K562 (cell line): ENCODE data around the gene UBR3. TPM values are rescaled to one million over a fixed set of nuclear protein-coding genes. Genes with fewer than 3 reads are reported as not detected.
A peak's percentile ranks its signal among the peaks of the same experiment; 100 is the strongest.

Source experiments
- BCLAF1 ChIP-seq, 2 experiments: fragments of 450-650 bp in 1 of 2; IDR thresholded peaks; 2 replicates each; pipeline ENCODE4 v1.6.1; 2011 to 2017; ENCODE audit warnings: low read depth in 2 of 2, antibody characterized with exemption in 1 of 2, borderline replicate concordance in 1 of 2, low read length in 1 of 2, mild to moderate bottlenecking in 1 of 2, mixed read lengths in 1 of 2; ENCODE audit not compliant: control insufficient read depth in 1 of 2
- CBFB ChIP-seq: sonication (generic); formaldehyde crosslinking; IDR thresholded peaks from 2 replicates; pipeline ENCODE4 v1.4.0; 2020; ENCODE audit warnings: mild to moderate bottlenecking, missing genetic modification reagents
- E4F1 ChIP-seq: fragments of 250-450 bp; sonication (Bioruptor Pico); IDR thresholded peaks from 2 replicates; pipeline ENCODE4 v1.5.0; 2021; ENCODE audit warnings: mild to moderate bottlenecking, borderline replicate concordance
- FIP1L1 ChIP-seq: fragments of 200-400 bp; formaldehyde crosslinking; IDR thresholded peaks from 2 replicates; pipeline ENCODE4 v1.6.1; 2018; ENCODE audit warnings: mild to moderate bottlenecking, low read depth, low read length; ENCODE audit not compliant: poor library complexity, severe bottlenecking
- ILF3 ChIP-seq: fragments of 450-650 bp; IDR thresholded peaks from 2 replicates; pipeline ENCODE4 v1.6.1; 2018; ENCODE audit warnings: antibody characterized with exemption, mild to moderate bottlenecking, moderate library complexity, borderline replicate concordance
- MCM7 ChIP-seq, 2 experiments: fragments of 450-650 bp; IDR thresholded peaks; 2 replicates each; pipeline ENCODE4 v1.6.1; 2016 to 2018
- MTA1 ChIP-seq: fragments of 450-650 bp; IDR thresholded peaks from 2 replicates; pipeline ENCODE4 v1.6.1; 2017; ENCODE audit warnings: borderline replicate concordance
- MTA2 ChIP-seq: fragments of 450-650 bp; IDR thresholded peaks from 2 replicates; pipeline ENCODE4 v1.6.1; 2016; ENCODE audit warnings: low read depth
- NR2C1 ChIP-seq, 2 experiments: fragments of 450-650 bp; IDR thresholded peaks; 2 replicates each; pipeline ENCODE4 v1.6.1; 2017; ENCODE audit warnings: mild to moderate bottlenecking in 2 of 2, antibody characterized with exemption in 1 of 2, inconsistent platforms in 1 of 2, missing compliant biosample characterization in 1 of 2, missing genetic modification characterization in 1 of 2
- SAFB ChIP-seq: fragments of 200-400 bp; formaldehyde crosslinking; IDR thresholded peaks from 2 replicates; pipeline ENCODE4 v1.6.1; 2017; ENCODE audit warnings: low read depth, low read length, borderline replicate concordance
- SMAD3 ChIP-seq: fragments of 450-650 bp; formaldehyde crosslinking; conservative IDR thresholded peaks from 2 replicates; pipeline ENCODE4 v1.4.0; 2020; ENCODE audit warnings: mild to moderate bottlenecking
- TEAD4 ChIP-seq, 2 experiments: sonication (generic) in 1 of 2; formaldehyde crosslinking in 1 of 2; IDR thresholded peaks; 2 replicates each; pipeline versions ENCODE4 v1.6.1 to v1.8.0; 2012 to 2022; ENCODE audit warnings: borderline replicate concordance in 1 of 2, inconsistent platforms in 1 of 2, low read length in 1 of 2, mild to moderate bottlenecking in 1 of 2, missing genetic modification reagents in 1 of 2
- TSHZ1 ChIP-seq: fragments of 250-450 bp; sonication (Bioruptor Pico); IDR thresholded peaks from 2 replicates; pipeline ENCODE4 v1.4.0; 2020; ENCODE audit warnings: mild to moderate bottlenecking, moderate library complexity
- ZEB2 ChIP-seq: fragments of 450-650 bp; IDR thresholded peaks from 2 replicates; pipeline ENCODE4 v1.6.1; 2016
- ZNF282 ChIP-seq: sonication (generic); formaldehyde crosslinking; IDR thresholded peaks from 2 replicates; pipeline ENCODE4 v1.8.1; 2023; ENCODE audit warnings: missing genetic modification reagents
- ZNF41 ChIP-seq: fragments of 250-450 bp; sonication (Bioruptor Pico); conservative IDR thresholded peaks from 2 replicates; pipeline ENCODE4 v1.4.0; 2020; ENCODE audit warnings: mild to moderate bottlenecking
- ZNF561 ChIP-seq: fragments of 450-650 bp; formaldehyde crosslinking; conservative IDR thresholded peaks from 2 replicates; pipeline ENCODE4 v1.4.0; 2020; ENCODE audit warnings: mild to moderate bottlenecking, moderate library complexity
- ZNF695 ChIP-seq: fragments of 450-650 bp; formaldehyde crosslinking; IDR thresholded peaks from 2 replicates; pipeline ENCODE4 v1.4.0; 2020; ENCODE audit warnings: mild to moderate bottlenecking, moderate library complexity
- polyA plus RNA-seq, 8 experiments: library from polyadenylated mRNA; depleted of rRNA in 4 of 8; stranded (reverse) in 5 of 8; unstranded in 3 of 8; fragments of >200 nt; fragmentation: Nextera tagmentation in 2 of 8; fragmentation: Illumina TruSeq in 1 of 8; extraction: Ambion mirVana in 2 of 8; extraction: Trizol in 1 of 8; gene quantifications; 2 replicates each; pipeline versions ENCODE4 v1.2.1 to v1.2.3, GENCODE V29; 2011 to 2014; ENCODE audit warnings: inconsistent platforms in 1 of 8, missing spikeins in 1 of 8
- total RNA-seq, 7 experiments: library from RNA; depleted of rRNA in 6 of 7; stranded (reverse); fragments of >200 nt in 6 of 7; fragmentation: Illumina TruSeq in 2 of 7; extraction: Trizol in 2 of 7; gene quantifications; 2 replicates each; pipeline versions ENCODE4 v1.2.1 to v1.2.3, GENCODE V29; 2011 to 2021; ENCODE audit warnings: low replicate concordance in 1 of 7

UBR3 gene
- total and polyA plus RNA-seq, 9 of the 15 experiments (the other 6 are each of a cell fraction or from before 2014, with no cell fraction given): 14.4 to 63.5 (median 40.4) TPM

GRCh38 chr2:170084820-170085491 is 257.7 kb downstream of the UBR3 start (continued):
- TF ChIP-seq TSHZ1 (CRISPR knock-in tag) (0 out of 2 replicates have a peak, but pooled peaks have one; percentile 2), ZNF41 (CRISPR knock-in tag) (no peak), ZNF695 (CRISPR knock-in tag) (no peak), CBFB (CRISPR knock-in tag) (no peak), ZNF561 (CRISPR knock-in tag) (0 out of 2 replicates have a peak, but pooled peaks have one; percentile 43), FIP1L1 (no peak), MTA2 (peak; percentile 54), SMAD3 (peak; percentile 19; the same call in 1 of the 2 replicates), NR2C1 (IDR thresholded peaks at IDR 0.05) (no peak), NR2C1 (tag; IDR thresholded peaks at IDR 0.05) (peak; percentile 72), MTA1 (no peak; the same call in 1 of the 2 replicates), ILF3 (no peak), E4F1 (CRISPR knock-in tag) (no peak), ZNF282 (no peak), ZEB2 (0 out of 2 replicates have a peak, but pooled peaks have one; percentile 40), SAFB (no peak), MCM7 (IDR thresholded peaks at IDR 0.05) (no peak), BCLAF1 (IDR thresholded peaks at IDR 0.05; ENCODE audit: borderline replicate concordance in 1 of 2, control insufficient read depth in 1 of 2, low read depth in 2 of 2, low read length in 1 of 2) (no peak), TEAD4 (IDR thresholded peaks at IDR 0.05; ENCODE audit: low read length) (no peak), TEAD4 (CRISPR knock-in tag; IDR thresholded peaks at IDR 0.05; ENCODE audit: borderline replicate concordance) (no peak)
